ENCODE data around the gene KCNJ12.

The KCNJ12 gene

DNA sequence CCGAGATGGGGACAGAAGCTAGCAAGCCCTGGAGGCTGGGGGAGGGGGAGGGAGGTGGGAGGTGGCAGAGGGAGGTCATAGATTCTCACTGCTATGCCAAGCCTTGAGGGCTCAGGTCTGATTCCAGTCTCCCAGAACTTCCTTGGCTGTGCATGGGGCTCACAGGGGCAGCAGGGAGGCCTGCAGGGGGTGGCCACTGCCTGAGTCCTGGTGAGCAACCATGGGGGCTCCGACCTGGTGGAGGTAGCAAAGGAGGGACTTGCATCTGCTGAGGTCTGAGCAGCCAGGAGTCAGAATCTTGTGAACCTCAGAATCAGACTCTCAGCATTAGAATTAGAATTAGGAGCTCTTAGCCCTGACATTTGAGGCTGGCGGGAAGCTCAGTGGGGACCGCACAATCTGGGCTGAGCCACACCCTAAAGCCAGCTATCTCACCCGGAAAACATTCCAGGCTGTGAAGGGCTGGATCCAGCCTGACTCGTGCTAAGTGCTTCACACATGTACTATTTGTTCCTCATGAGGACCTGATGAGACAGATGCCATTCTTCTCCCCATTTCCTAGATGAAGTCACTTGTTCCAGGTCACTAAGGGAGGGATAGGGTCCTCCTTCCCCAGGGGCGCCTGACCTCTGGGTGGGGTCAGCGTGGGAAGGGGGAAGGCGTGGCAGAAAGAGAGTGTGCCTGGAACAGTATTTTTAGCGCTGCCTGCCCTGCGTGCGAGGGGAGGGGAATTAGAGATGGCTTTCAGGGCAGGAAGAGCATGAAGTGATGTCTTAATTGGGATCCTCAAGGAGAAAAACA, 17.3 kb upstream of the KCNJ12 start:
- no peak for TF ChIP-seq EZH2 (IDR thresholded peaks at IDR 0.05; ENCODE audit: borderline replicate concordance, low read depth, low read length, severe bottlenecking)
- TF ChIP-seq, protein P1, sequence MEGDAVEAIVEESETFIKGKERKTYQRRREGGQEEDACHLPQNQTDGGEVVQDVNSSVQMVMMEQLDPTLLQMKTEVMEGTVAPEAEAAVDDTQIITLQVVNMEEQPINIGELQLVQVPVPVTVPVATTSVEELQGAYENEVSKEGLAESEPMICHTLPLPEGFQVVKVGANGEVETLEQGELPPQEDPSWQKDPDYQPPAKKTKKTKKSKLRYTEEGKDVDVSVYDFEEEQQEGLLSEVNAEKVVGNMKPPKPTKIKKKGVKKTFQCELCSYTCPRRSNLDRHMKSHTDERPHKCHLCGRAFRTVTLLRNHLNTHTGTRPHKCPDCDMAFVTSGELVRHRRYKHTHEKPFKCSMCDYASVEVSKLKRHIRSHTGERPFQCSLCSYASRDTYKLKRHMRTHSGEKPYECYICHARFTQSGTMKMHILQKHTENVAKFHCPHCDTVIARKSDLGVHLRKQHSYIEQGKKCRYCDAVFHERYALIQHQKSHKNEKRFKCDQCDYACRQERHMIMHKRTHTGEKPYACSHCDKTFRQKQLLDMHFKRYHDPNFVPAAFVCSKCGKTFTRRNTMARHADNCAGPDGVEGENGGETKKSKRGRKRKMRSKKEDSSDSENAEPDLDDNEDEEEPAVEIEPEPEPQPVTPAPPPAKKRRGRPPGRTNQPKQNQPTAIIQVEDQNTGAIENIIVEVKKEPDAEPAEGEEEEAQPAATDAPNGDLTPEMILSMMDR (IDR thresholded peaks at IDR 0.05; ENCODE audit: borderline replicate concordance, extremely low read depth, low read length, poor library complexity, severe bottlenecking) = no peak
- DNase-seq (no peak), ATAC-seq (ENCODE audit: insufficient read depth, low read depth) (no peak)
- Histone ChIP-seq H3K9me3 (ENCODE audit: insufficient read depth, low read length, severe bottlenecking) (no peaks in the 10 kb centered on the region), H3K4me3 (ENCODE audit: low read depth in 1 of 2, low read length in 2 of 2) (no peak overlapping the region), H3K79me2 (ENCODE audit: insufficient read depth, low read length) (no peaks in the 10 kb centered on the region), H3K4me2 (ENCODE audit: insufficient read depth, low read length) (no peak overlapping the region), H3K27me3 (ENCODE audit: insufficient read depth, low read length, poor library complexity) (no peaks in the 10 kb centered on the region), H3K4me1 (ENCODE audit: insufficient read depth, low read length) (no peaks in the 10 kb centered on the region), H3K27ac (ENCODE audit: low read length) (no peak overlapping the region), H3K36me3 (ENCODE audit: insufficient read depth, low read length) (no peaks in the 10 kb centered on the region), H4K20me1 (ENCODE audit: insufficient read depth, low read length) (no peaks in the 10 kb centered on the region), H3K9ac (ENCODE audit: low read depth, low read length) (no peak overlapping the region), H2AFZ (ENCODE audit: low read depth, low read length) (no peak overlapping the region)

DNA sequence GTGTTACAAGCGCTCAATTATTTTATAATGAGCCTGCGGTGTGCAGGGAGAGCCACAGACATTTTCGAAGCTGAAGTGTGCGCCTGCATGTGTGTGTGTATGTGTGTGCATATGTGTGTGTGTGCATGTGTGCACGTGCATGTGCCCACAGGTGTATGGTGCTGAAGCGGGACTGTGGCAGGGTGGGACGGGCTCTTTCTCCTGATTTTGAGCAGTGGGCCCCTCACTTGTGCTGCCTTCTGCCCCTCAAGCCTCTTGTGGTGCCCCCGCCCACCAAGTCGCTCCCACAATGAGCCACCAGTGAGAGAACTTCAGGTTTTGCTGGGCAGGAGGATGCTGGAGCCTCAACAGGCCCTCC, 16.7 kb upstream of the KCNJ12 start:
- H3K4me1 ChIP-seq (ENCODE audit: insufficient read depth, low read length) = no peaks in the 10 kb centered on the region
- DNase-seq (no peak), ATAC-seq (ENCODE audit: insufficient read depth, low read depth) (no peak)
- no peak overlapping the region for H3K9ac ChIP-seq (ENCODE audit: low read depth, low read length)
- H3K9me3 ChIP-seq (ENCODE audit: insufficient read depth, low read length, severe bottlenecking) = no peaks in the 10 kb centered on the region
- TF ChIP-seq, protein P1 (IDR thresholded peaks at IDR 0.05; ENCODE audit: borderline replicate concordance, extremely low read depth, low read length, poor library complexity, severe bottlenecking) = no peak
- TF ChIP-seq EZH2 (IDR thresholded peaks at IDR 0.05; ENCODE audit: borderline replicate concordance, low read depth, low read length, severe bottlenecking) = no peak
- no peaks in the 10 kb centered on the region for H3K36me3 ChIP-seq (ENCODE audit: insufficient read depth, low read length)
- no peaks in the 10 kb centered on the region for H3K27me3 ChIP-seq (ENCODE audit: insufficient read depth, low read length, poor library complexity)
- no peak overlapping the region for H3K27ac ChIP-seq (ENCODE audit: low read length)
- H2AFZ ChIP-seq (ENCODE audit: low read depth, low read length) = no peak overlapping the region
- no peak overlapping the region for H3K4me3 ChIP-seq (ENCODE audit: low read depth in 1 of 2, low read length in 2 of 2)
- H3K4me2 ChIP-seq (ENCODE audit: insufficient read depth, low read length) = no peak overlapping the region
- no peaks in the 10 kb centered on the region for H4K20me1 ChIP-seq (ENCODE audit: insufficient read depth, low read length)
- no peaks in the 10 kb centered on the region for H3K79me2 ChIP-seq (ENCODE audit: insufficient read depth, low read length)

DNA sequence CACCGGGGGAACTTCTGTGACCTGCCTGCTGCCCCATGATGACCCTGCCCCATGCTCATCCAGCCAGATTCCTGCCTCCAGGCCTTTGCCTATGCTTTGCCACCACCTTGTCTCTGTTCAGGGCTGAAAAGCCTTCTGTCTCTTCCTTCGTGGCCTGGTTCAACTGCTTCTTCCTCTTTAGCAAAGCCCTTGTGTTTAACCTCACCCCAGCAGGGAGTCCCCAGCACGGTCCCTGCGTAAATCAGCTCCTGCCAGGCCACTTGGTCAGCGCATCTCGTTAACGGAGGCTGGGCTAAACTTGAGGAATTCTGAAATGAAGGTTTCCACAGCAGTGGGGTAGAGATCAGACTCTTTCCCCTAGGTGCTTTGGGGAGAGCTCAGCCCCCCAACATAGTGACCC, 16.1 kb upstream of the KCNJ12 start:
- Histone ChIP-seq H3K4me1 (ENCODE audit: insufficient read depth, low read length) (no peaks in the 10 kb centered on the region), H3K36me3 (ENCODE audit: insufficient read depth, low read length) (no peaks in the 10 kb centered on the region), H3K4me2 (ENCODE audit: insufficient read depth, low read length) (no peak overlapping the region), H3K27me3 (ENCODE audit: insufficient read depth, low read length, poor library complexity) (no peaks in the 10 kb centered on the region), H3K79me2 (ENCODE audit: insufficient read depth, low read length) (no peaks in the 10 kb centered on the region), H2AFZ (ENCODE audit: low read depth, low read length) (no peak overlapping the region), H3K4me3 (ENCODE audit: low read depth in 1 of 2, low read length in 2 of 2) (no peak overlapping the region), H3K9me3 (ENCODE audit: insufficient read depth, low read length, severe bottlenecking) (no peaks in the 10 kb centered on the region), H3K27ac (ENCODE audit: low read length) (no peak overlapping the region), H3K9ac (ENCODE audit: low read depth, low read length) (no peak overlapping the region), H4K20me1 (ENCODE audit: insufficient read depth, low read length) (no peaks in the 10 kb centered on the region)
- ATAC-seq (ENCODE audit: insufficient read depth, low read depth) = no peak
- no peak for DNase-seq
- no peak for TF ChIP-seq EZH2 (IDR thresholded peaks at IDR 0.05; ENCODE audit: borderline replicate concordance, low read depth, low read length, severe bottlenecking)
- TF ChIP-seq, protein P1 (IDR thresholded peaks at IDR 0.05; ENCODE audit: borderline replicate concordance, extremely low read depth, low read length, poor library complexity, severe bottlenecking) = no peak
